ENCODE data around the gene MRRF. TPM values are rescaled to one million over a fixed set of nuclear protein-coding genes. Genes with fewer than 3 reads are reported as not detected.

MRRF gene
- total RNA-seq, 1 donor from 2014 or later: 41.2 TPM

- Mint-ChIP-seq H3K9me3 (no peaks in the 10 kb centered on the region), H3K27me3 (peaks cover 23% of the 10 kb centered on the region), H3K27ac (no peak overlapping the region), H3K4me1 (ENCODE audit: unreplicated experiment) (peaks cover 10% of the 10 kb centered on the region), H3K4me3 (no peak overlapping the region), H3K36me3 (peaks cover 6% of the 10 kb centered on the region)
- TF ChIP-seq, protein P1, sequence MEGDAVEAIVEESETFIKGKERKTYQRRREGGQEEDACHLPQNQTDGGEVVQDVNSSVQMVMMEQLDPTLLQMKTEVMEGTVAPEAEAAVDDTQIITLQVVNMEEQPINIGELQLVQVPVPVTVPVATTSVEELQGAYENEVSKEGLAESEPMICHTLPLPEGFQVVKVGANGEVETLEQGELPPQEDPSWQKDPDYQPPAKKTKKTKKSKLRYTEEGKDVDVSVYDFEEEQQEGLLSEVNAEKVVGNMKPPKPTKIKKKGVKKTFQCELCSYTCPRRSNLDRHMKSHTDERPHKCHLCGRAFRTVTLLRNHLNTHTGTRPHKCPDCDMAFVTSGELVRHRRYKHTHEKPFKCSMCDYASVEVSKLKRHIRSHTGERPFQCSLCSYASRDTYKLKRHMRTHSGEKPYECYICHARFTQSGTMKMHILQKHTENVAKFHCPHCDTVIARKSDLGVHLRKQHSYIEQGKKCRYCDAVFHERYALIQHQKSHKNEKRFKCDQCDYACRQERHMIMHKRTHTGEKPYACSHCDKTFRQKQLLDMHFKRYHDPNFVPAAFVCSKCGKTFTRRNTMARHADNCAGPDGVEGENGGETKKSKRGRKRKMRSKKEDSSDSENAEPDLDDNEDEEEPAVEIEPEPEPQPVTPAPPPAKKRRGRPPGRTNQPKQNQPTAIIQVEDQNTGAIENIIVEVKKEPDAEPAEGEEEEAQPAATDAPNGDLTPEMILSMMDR (conservative IDR thresholded peaks at IDR 0.05): no peak
- DNase-seq (ENCODE audit: extremely low spot score, unreplicated experiment): no peak
Observed at GRCh38 chr9:122333169-122333808, 68.6 kb downstream of the MRRF start.

DNA sequence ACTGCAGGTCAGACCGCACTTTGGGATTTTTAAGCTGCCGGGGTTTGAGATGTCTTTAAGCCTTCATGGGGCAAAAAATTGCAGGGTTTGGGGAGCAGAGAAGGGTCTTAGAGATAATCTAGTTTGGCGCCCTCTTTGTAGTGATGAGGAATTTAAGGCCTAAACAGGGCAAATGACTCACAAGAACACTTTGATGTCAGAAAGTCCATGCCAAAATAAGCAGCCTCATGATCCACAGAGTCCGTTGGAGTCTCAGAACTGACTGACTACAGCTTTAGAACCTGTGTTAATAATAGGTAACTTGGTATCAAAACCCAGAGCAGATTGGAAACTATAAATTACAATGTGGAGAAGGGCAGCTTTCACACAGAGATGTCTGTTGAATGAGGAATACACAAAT is 70.2 kb downstream of the MRRF start:
- DNase-seq (ENCODE audit: extremely low spot score, unreplicated experiment): no peak
- H3K27me3 Mint-ChIP-seq: peaks cover 37% of the 10 kb centered on the region
- H3K36me3 Mint-ChIP-seq: no peaks in the 10 kb centered on the region
- TF ChIP-seq, protein P1 (conservative IDR thresholded peaks at IDR 0.05): no peak
- no peak overlapping the region for H3K4me3 Mint-ChIP-seq
- H3K27ac Mint-ChIP-seq: no peak overlapping the region
- no peaks in the 10 kb centered on the region for H3K9me3 Mint-ChIP-seq
- peaks cover 14% of the 10 kb centered on the region for H3K4me1 Mint-ChIP-seq (ENCODE audit: unreplicated experiment)

DNA sequence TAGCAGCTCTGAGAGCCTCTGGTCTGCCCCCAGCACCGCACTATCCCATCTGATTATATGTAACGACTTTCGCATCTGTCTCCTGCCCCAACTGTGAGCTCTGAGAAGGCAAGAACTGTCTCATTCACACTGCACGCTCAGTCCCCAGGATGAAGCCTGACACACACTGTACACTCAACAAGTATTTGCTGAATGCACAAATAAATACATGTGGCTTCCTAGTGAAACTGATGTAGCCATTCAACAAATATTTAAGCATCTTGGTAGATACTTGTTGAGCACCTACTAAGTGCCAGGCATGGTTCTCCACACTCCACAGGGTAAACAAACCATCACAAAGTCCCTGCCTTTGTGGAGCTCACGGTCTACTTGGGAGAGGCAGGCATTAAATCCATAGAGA is 71.5 kb downstream of the MRRF start:
- H3K9me3 Mint-ChIP-seq: no peaks in the 10 kb centered on the region

GRCh38 chr9:122336866-122337555 is 72.3 kb downstream of the MRRF start:
- Mint-ChIP-seq H3K27me3 (peaks cover 42% of the 10 kb centered on the region), H3K9me3 (no peaks in the 10 kb centered on the region), H3K4me1 (ENCODE audit: unreplicated experiment) (peaks cover 12% of the 10 kb centered on the region)

More for the DNA sequence above, 71.5 kb downstream of the MRRF start:
- Mint-ChIP-seq H3K4me3 (no peak overlapping the region), H3K27me3 (peaks cover 41% of the 10 kb centered on the region), H3K36me3 (no peaks in the 10 kb centered on the region), H3K27ac (no peak overlapping the region), H3K4me1 (ENCODE audit: unreplicated experiment) (peaks cover 18% of the 10 kb centered on the region)
- DNase-seq (ENCODE audit: extremely low spot score, unreplicated experiment): no peak
- TF ChIP-seq, protein P1 (conservative IDR thresholded peaks at IDR 0.05): no peak

DNA sequence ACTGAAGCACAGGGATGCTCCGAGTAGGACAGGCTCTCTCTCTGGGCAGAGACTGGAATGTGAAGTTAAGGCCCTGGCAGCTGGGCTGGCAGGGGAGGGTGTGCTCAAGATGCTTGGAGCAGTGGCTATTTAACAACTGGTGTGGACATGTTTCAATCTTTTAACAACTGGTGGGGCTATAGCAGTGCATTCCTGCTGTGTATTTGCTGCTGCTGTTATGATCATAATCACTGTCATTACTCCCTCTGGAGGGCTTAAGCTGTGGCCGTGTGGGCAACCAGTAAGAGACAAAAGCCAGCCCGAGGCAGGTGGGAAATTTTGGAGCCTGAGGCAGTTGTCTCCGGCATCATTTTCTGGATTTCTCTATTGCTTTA is 72.9 kb downstream of the MRRF start:
- no peak for DNase-seq (ENCODE audit: extremely low spot score, unreplicated experiment)
- Mint-ChIP-seq H3K27me3 (peaks cover 47% of the 10 kb centered on the region), H3K4me1 (ENCODE audit: unreplicated experiment) (peaks cover 18% of the 10 kb centered on the region), H3K27ac (no peak overlapping the region), H3K36me3 (no peaks in the 10 kb centered on the region), H3K4me3 (no peak overlapping the region), H3K9me3 (no peaks in the 10 kb centered on the region)
- TF ChIP-seq, protein P1 (conservative IDR thresholded peaks at IDR 0.05): no peak

More at GRCh38 chr9:122336866-122337555, 72.3 kb downstream of the MRRF start:
- H3K36me3 Mint-ChIP-seq: no peaks in the 10 kb centered on the region
- DNase-seq (ENCODE audit: extremely low spot score, unreplicated experiment): no peak
- H3K4me3 Mint-ChIP-seq: no peak overlapping the region
- TF ChIP-seq, protein P1 (conservative IDR thresholded peaks at IDR 0.05): no peak
- no peak overlapping the region for H3K27ac Mint-ChIP-seq

Data from type B pancreatic cell (in vitro differentiated cells).